K562 (cell line): ENCODE measurements around the gene ATP13A2. TPM values are rescaled to one million over a fixed set of nuclear protein-coding genes. Genes with fewer than 3 reads are reported as not detected.

Experiments used
- ADNP ChIP-seq: fragments of 200-800 bp; sonication (Bioruptor generic); IDR thresholded peaks from 2 replicates; pipeline ENCODE4 v1.6.1; 2016; ENCODE audit warnings: missing genetic modification characterization, missing compliant biosample characterization
- ARID4B ChIP-seq: sonication (generic); formaldehyde crosslinking; IDR thresholded peaks from 2 replicates; pipeline ENCODE4 v1.8.0; 2022; ENCODE audit warnings: mild to moderate bottlenecking, missing genetic modification reagents
- ATF7 ChIP-seq: fragments of 450-650 bp; IDR thresholded peaks from 2 replicates; pipeline ENCODE4 v1.7.1; 2014; ENCODE audit warnings: mild to moderate bottlenecking, moderate library complexity
- CBX1 ChIP-seq: sonication (generic); IDR thresholded peaks from 2 replicates; pipeline ENCODE4 v1.6.1; 2016; ENCODE audit warnings: antibody characterized with exemption, low read depth, mild to moderate bottlenecking
- CBX3 ChIP-seq, 2 experiments: IDR thresholded peaks; 1 replicate in 1 of 2; 2 replicates in 1 of 2; pipeline ENCODE4 v1.6.1; 2012; ENCODE audit warnings: inconsistent platforms in 2 of 2, low read length in 2 of 2, borderline replicate concordance in 1 of 2, control low read depth in 1 of 2
- CREB5 ChIP-seq: fragments of 250-450 bp; sonication (Bioruptor Pico); IDR thresholded peaks from 2 replicates; pipeline ENCODE4 v1.5.0; 2020; ENCODE audit warnings: mild to moderate bottlenecking
- DMBX1 ChIP-seq: fragments of 250-450 bp; sonication (Bioruptor Pico); IDR thresholded peaks from 2 replicates; pipeline ENCODE4 v1.8.0; 2022; ENCODE audit warnings: inconsistent platforms, mild to moderate bottlenecking, moderate library complexity, borderline replicate concordance
- FOXP1 ChIP-seq: sonication (generic); formaldehyde crosslinking; IDR thresholded peaks from 2 replicates; pipeline ENCODE4 v1.8.0; 2022; ENCODE audit warnings: mild to moderate bottlenecking, missing genetic modification reagents
- KAT8 ChIP-seq: fragments of 450-650 bp; IDR thresholded peaks from 2 replicates; pipeline ENCODE4 v1.6.1; 2016; ENCODE audit warnings: low read depth, mild to moderate bottlenecking
- KDM1A ChIP-seq, 2 experiments: fragments of 450-650 bp; IDR thresholded peaks; 2 replicates each; pipeline ENCODE4 v1.6.1; 2016; ENCODE audit warnings: mild to moderate bottlenecking in 2 of 2
- RBM25 ChIP-seq: fragments of 200-400 bp; formaldehyde crosslinking; IDR thresholded peaks from 2 replicates; pipeline ENCODE4 v1.6.1; 2018; ENCODE audit warnings: low read length, low read depth, moderate library complexity; ENCODE audit not compliant: severe bottlenecking
- RCOR1 ChIP-seq, 2 experiments: IDR thresholded peaks; 2 replicates each; pipeline ENCODE4 v1.6.1; 2012; ENCODE audit warnings: low read depth in 2 of 2, low read length in 2 of 2, borderline replicate concordance in 1 of 2, improper control_type of control experiment in 1 of 2
- SMARCA5 ChIP-seq: fragments of 450-650 bp; IDR thresholded peaks from 2 replicates; pipeline ENCODE4 v1.6.1; 2016
- ZFPM2 ChIP-seq: fragments of 250-450 bp; sonication (Bioruptor Pico); IDR thresholded peaks from 2 replicates; pipeline ENCODE4 v1.5.1; 2022; ENCODE audit warnings: mild to moderate bottlenecking
- polyA plus RNA-seq, 8 experiments: library from polyadenylated mRNA; depleted of rRNA in 4 of 8; stranded (reverse) in 5 of 8; unstranded in 3 of 8; fragments of >200 nt; fragmentation: Nextera tagmentation in 2 of 8; fragmentation: Illumina TruSeq in 1 of 8; extraction: Ambion mirVana in 2 of 8; extraction: Trizol in 1 of 8; gene quantifications; 2 replicates each; pipeline versions ENCODE4 v1.2.1 to v1.2.3, GENCODE V29; 2011 to 2014; ENCODE audit warnings: inconsistent platforms in 1 of 8, missing spikeins in 1 of 8
- total RNA-seq, 7 experiments: library from RNA; depleted of rRNA in 6 of 7; stranded (reverse); fragments of >200 nt in 6 of 7; fragmentation: Illumina TruSeq in 2 of 7; extraction: Trizol in 2 of 7; gene quantifications; 2 replicates each; pipeline versions ENCODE4 v1.2.1 to v1.2.3, GENCODE V29; 2011 to 2021; ENCODE audit warnings: low replicate concordance in 1 of 7
- TF ChIP-seq, protein P1 (sequence below): sonication (generic); formaldehyde crosslinking; IDR thresholded peaks from 2 replicates; pipeline ENCODE4 v1.8.1; 2022; ENCODE audit warnings: missing genetic modification reagents
- TF ChIP-seq, protein P2 (sequence below): fragments of 250-450 bp; sonication (Bioruptor Pico); IDR thresholded peaks from 2 replicates; pipeline ENCODE4 v1.4.0; 2020; ENCODE audit warnings: mild to moderate bottlenecking, moderate library complexity, borderline replicate concordance
- TF ChIP-seq, protein P3 (sequence below): fragments of 450-650 bp; formaldehyde crosslinking; IDR thresholded peaks from 2 replicates; pipeline ENCODE4 v1.4.0; 2020; ENCODE audit warnings: mild to moderate bottlenecking, moderate library complexity

Gene ATP13A2
- total and polyA plus RNA-seq, 9 of the 15 experiments (the other 6 are each of a cell fraction or from before 2014, with no cell fraction given), result 0.36 to 56.3 (median 16.3) TPM

DNA sequence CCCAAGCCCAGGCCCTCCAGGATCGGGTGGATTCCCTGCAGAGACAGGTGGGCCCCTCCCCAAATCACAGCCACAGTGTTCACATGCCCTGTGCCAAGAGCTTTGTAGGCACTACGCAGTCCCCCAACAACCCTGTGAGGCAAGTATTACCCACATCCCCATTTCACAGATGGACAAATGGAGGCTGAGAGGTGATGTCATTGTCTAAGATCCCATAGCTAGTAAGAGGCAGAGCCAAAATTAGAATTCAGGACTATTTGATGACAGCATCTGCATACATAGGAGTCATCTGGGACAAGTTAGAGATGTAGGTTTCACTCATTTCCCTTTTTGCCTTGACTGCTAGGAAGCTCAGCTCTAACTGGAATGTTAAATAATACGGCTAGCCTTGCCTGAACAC lies 43.4 kb downstream of the ATP13A2 start (continued):
- TF ChIP-seq, protein P1, sequence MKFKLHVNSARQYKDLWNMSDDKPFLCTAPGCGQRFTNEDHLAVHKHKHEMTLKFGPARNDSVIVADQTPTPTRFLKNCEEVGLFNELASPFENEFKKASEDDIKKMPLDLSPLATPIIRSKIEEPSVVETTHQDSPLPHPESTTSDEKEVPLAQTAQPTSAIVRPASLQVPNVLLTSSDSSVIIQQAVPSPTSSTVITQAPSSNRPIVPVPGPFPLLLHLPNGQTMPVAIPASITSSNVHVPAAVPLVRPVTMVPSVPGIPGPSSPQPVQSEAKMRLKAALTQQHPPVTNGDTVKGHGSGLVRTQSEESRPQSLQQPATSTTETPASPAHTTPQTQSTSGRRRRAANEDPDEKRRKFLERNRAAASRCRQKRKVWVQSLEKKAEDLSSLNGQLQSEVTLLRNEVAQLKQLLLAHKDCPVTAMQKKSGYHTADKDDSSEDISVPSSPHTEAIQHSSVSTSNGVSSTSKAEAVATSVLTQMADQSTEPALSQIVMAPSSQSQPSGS (CRISPR knock-in tag), result peak; percentile 72; the same call in 1 of the 2 replicates
- TF ChIP-seq KAT8 (no peak), ARID4B (no peak), ZFPM2 (CRISPR knock-in tag) (no peak), RBM25 (peak; percentile 85), RCOR1 (IDR thresholded peaks at IDR 0.05; ENCODE audit: borderline replicate concordance in 1 of 2, low read depth in 2 of 2, low read length in 2 of 2) (peak in 1 of 2 experiments; percentile 13; a peak in 1 of 4 replicates), DMBX1 (no peak), CBX3 (IDR thresholded peaks at IDR 0.05; ENCODE audit: borderline replicate concordance in 1 of 2, low read length in 2 of 2) (no peak), KDM1A (IDR thresholded peaks at IDR 0.05) (peak; percentile 38 to 62; a peak in 3 of 4 replicates), ATF7 (peak; percentile 67), SMARCA5 (peak; percentile 59; the same call in 1 of the 2 replicates), CREB5 (no peak), ADNP (tag) (peak; percentile 46; the same call in 1 of the 2 replicates), FOXP1 (0 out of 2 replicates have a peak, but pooled peaks have one; percentile 38), CBX1 (peak; percentile 42; the same call in 1 of the 2 replicates)
- TF ChIP-seq, protein P2, sequence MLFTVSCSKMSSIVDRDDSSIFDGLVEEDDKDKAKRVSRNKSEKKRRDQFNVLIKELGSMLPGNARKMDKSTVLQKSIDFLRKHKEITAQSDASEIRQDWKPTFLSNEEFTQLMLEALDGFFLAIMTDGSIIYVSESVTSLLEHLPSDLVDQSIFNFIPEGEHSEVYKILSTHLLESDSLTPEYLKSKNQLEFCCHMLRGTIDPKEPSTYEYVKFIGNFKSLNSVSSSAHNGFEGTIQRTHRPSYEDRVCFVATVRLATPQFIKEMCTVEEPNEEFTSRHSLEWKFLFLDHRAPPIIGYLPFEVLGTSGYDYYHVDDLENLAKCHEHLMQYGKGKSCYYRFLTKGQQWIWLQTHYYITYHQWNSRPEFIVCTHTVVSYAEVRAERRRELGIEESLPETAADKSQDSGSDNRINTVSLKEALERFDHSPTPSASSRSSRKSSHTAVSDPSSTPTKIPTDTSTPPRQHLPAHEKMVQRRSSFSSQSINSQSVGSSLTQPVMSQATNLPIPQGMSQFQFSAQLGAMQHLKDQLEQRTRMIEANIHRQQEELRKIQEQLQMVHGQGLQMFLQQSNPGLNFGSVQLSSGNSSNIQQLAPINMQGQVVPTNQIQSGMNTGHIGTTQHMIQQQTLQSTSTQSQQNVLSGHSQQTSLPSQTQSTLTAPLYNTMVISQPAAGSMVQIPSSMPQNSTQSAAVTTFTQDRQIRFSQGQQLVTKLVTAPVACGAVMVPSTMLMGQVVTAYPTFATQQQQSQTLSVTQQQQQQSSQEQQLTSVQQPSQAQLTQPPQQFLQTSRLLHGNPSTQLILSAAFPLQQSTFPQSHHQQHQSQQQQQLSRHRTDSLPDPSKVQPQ (CRISPR knock-in tag), result no peak
- TF ChIP-seq, protein P3, sequence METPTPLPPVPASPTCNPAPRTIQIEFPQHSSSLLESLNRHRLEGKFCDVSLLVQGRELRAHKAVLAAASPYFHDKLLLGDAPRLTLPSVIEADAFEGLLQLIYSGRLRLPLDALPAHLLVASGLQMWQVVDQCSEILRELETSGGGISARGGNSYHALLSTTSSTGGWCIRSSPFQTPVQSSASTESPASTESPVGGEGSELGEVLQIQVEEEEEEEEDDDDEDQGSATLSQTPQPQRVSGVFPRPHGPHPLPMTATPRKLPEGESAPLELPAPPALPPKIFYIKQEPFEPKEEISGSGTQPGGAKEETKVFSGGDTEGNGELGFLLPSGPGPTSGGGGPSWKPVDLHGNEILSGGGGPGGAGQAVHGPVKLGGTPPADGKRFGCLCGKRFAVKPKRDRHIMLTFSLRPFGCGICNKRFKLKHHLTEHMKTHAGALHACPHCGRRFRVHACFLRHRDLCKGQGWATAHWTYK (CRISPR knock-in tag), result no peak
